ENCODE results near the gene C2orf42.
"Not testable (repeated sequence)": the region's sequence is repeated elsewhere in the genome, so short reads cannot be mapped to it uniquely, and the experiment has no call there.

C2orf42 gene

GRCh38 chr2:70190418-70191243 is at the start of gene C2orf42:
C2orf42 (minus strand) TSS chr2:70191019; CDS start chr2:70181985, 9,034 bp downstream.
- peak; percentile 97 for DNase-seq

DNA sequence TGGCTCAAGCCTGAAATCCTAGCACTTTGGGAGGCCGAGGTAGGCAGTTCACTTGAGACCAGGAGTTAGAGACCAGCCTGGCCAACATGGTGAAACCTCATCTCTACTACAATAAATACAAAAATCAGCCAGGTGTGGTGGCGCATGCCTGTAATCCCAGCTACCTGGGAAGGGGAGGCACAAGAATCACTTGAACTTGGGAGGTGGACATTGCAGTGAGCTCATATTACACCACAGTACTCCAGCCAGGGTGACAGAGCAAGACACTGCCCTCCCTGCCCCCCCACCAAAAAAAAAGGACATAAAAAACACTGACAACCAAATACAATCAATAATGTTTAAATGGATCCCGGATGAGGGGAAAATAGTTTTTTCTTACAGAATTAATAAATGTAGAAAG is 49.8 kb upstream of the C2orf42 start:
- DNase-seq: no peak

- no peak for DNase-seq
These were observed 43.1 kb upstream of the C2orf42 start for GRCh38 chr2:70233926-70234325.

DNA sequence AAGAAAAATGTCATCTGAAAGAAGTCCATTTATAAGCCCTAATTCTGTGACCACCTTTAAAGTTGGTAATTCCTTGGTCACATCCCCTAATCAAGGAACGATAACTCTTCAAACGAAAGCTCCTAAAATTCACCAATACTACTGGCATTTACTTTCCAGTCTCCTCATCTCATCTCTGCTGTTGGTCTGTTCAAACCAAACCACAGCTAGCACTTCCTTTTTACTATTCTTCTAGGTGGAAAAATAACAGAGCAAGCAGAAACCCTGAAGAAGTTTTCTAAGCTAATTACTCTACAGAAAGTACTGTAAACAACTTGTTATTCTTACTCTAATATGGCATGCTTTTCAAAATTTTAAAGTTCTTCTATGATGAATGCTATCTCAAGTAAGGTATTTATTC is 36.0 kb upstream of the C2orf42 start:
- DNase-seq: no peak

DNA sequence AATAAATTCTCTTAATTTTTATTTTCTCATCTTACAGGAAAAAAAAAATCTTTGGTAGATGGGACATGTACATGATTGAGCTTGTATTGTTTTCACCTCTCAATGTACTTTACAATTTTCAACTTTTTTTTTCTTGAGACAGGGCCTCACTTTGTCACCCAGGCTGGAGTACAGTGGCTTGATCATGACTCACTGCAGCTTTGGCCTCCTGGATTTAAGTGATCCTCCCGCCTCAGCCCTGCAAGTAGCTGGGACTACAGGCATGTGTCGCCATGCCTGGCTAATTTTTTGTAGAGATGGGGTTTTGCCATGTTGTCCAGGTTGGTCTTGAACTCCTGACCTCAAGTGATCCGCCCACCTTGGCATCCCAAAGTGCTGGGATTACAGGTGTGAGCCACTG is 32.5 kb upstream of the C2orf42 start:
- DNase-seq: not testable (repeated sequence)

- no peak for DNase-seq
These were observed 24.2 kb upstream of the C2orf42 start for GRCh38 chr2:70214953-70215549.

DNA sequence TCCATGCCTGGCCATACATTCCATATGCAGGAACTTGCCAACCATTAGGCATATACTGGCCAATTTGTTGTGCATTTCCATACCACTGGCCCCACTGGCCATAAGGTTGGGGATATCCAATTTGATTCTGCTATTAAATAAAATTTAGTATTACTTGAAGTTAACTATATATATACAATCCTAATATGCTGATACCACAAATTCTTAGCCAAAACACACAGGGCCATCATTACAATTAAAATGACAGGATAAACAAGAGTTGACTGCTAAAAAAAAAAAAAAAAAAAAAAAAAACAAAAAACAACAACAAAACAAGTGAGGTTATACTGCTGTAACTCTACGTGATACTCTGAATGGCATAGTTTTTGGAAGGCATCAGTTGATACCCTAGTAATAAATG is 23.5 kb upstream of the C2orf42 start:
- no peak for DNase-seq

- no peak for DNase-seq
These were observed 21.6 kb upstream of the C2orf42 start for GRCh38 chr2:70212298-70212932.

DNA sequence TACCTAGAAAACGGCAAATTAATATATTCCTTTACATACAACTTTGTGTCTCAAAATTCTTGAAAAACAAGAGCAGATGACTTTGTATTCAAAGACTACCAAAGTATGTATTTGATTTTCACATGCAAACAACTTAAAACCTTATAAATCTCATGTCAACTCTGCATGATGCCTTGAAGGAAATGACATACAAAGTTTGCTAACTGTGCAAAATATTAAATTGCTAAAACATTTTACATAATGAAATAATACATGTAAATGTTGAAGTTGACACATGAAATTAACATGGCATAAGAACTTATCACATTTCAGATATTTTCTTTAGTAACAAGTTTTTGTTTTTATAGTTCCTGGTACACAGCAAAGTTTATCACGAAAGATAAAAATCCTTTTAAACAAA is 20.8 kb upstream of the C2orf42 start:
- no peak for DNase-seq

GRCh38 chr2:70204452-70204851 is 13.6 kb upstream of the C2orf42 start:
- DNase-seq: no peak

DNA sequence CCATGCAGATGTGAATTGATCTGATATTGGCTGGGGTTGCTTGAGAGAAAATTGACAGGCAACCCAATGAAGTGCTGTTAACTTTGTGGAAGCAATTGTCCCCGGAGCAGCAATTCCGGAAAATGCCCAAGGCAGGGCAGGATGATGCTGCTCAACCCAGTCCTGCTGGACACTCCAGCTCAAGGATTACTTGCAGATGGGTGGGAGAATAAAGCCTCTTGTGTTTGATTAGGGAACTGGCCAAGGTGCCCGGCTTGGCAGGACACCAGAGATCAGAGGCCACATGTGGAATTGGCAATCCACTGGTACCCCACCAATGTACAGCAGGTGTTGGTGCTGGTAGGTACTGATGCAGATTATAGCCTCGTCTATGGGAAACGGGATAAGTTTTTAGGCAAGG is 12.3 kb upstream of the C2orf42 start:
- DNase-seq: no peak

- DNase-seq: no peak
These were observed 11.5 kb upstream of the C2orf42 start for GRCh38 chr2:70202236-70202806.

DNA sequence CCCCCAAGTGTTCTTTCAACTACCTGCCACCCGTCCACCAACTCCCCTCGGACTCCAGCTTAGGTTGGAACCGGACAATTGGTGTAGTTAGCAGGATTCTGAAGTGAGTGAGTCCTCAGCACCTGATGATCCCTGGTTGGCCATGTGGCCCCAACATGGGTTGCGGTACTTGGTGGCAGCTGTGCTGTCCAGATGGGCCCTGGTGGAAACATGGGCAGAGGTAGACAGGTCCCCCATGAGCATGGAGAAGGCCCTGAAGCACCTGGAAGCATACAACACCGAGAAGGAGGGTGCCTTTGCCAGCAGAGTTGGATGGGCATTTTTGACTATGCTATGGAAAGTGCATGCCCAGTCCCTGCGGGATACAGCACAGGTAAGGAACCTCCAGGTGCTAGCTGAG is 11.0 kb upstream of the C2orf42 start:
- no peak for DNase-seq

GRCh38 chr2:70201225-70201768 is 10.5 kb upstream of the C2orf42 start:
- DNase-seq: no peak

GRCh38 chr2:70199320-70199864 is 8.6 kb upstream of the C2orf42 start:
- DNase-seq: no peak

DNA sequence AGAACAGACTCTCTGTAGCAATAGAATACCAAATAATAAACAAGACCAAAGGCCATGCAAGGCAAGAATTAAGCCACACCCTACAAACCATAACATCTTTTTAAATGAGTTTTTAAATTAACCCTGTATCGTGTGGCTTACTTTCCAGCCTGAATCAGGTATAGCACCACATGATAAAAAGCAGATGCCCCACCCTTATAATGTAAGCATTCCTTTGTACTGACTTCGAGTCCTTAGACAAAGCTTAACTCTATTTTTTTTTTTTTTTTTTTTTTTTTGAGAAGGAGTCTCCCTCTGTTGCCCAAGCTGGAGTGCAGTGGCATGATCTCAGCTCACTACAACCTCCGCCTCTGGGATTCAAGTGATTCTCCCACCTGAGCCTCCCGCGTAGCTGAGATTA is 1.7 kb upstream of the C2orf42 start:
- no peak for DNase-seq

- no peak for DNase-seq
These were observed 471 bp upstream of the C2orf42 start for GRCh38 chr2:70191244-70191735.

GRCh38 chr2:70188460-70188859 is 2.4 kb downstream of the C2orf42 start:
- no peak for DNase-seq

- DNase-seq: not testable (repeated sequence)
These were observed 3.6 kb downstream of the C2orf42 start for GRCh38 chr2:70187170-70187569.

DNA sequence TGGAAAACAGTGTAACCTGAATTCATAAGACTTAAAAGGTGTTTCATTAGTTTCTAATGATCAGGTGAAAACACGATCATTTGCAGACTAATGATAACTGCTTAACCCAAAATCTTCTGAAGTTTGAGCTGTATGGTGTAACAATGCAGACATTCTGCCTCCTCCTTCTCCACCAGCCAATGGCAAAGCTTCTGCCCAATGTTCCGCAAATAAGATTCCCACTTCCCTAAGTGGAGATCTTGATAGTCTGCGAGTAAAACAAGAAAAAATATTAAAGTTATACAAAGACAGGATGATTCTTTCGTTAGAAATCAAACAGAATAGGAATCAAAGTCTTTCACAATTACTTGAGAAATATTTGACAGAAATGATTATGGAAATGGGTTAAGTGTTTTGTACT is 8.1 kb downstream of the C2orf42 start:
- no peak for DNase-seq

DNA sequence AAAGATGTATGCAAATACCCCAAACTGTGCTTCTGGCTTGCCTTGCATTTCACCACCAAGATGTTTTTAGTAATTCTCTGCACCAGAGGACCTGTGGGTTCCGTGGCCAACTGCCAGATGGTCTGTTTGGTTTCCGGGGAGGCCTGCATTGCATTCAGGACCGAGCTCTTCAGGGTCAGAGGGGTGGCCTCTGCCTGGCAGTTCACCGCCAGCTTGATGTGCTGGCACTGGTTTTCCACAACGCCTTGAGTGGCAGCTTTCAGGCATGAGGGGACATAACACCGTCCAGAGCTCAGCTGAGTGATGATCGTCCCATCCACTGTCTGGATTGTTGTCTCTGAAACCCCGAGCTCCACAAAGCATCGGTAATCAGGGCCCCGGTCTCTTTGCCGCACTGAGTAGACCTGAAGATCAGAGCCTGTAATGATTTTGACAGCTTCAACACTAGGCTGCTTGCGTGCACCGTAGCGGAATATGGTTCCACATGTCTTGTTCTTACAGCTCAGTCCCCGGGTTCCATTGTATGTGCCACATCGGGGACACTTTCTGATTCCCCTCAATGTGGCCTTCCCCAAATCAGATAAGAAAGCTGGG is 9.4 kb downstream of the C2orf42 start:
- no peak for DNase-seq

- DNase-seq: no peak
These were observed 17.3 kb downstream of the C2orf42 start for GRCh38 chr2:70173520-70173919.

All from RPMI8226 (cell line).